HG02610 (cell line): Measurements from ENCODE around the gene KRTAP9-2.
"Not testable (repeated sequence)": the region's sequence is repeated elsewhere in the genome, so short reads cannot be mapped to it uniquely, and the experiment has no call there.

Experiments
- ATAC-seq: cut with Tn5 transposase; IDR thresholded peaks from one replicate; pipeline ENCODE4 v1.9.1; 2021; ENCODE audit warnings: mild to moderate bottlenecking, moderate library complexity; ENCODE audit not compliant: unreplicated experiment

The KRTAP9-2 gene, protein sequence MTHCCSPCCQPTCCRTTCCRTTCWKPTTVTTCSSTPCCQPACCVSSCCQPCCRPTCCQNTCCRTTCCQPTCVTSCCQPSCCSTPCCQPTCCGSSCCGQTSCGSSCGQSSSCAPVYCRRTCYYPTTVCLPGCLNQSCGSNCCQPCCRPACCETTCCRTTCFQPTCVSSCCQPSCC

DNA sequence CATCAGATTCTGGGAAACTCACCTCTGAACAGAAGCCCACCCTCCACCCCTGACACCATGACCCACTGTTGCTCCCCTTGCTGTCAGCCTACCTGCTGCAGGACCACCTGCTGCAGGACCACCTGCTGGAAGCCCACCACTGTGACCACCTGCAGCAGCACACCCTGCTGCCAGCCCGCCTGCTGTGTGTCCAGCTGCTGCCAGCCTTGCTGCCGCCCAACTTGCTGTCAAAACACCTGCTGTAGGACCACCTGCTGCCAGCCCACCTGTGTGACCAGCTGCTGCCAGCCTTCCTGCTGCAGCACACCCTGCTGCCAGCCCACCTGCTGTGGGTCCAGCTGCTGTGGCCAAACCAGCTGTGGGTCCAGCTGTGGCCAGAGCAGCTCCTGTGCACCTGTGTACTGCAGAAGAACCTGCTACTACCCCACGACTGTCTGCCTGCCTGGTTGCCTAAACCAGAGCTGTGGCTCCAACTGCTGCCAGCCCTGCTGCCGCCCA is at the start of gene KRTAP9-2:
TSS of gene KRTAP9-2 (plus strand) at position 51 of the 498 bp plus-strand sequence. CDS start at position 58, 7 bp downstream.
- ATAC-seq = not testable (repeated sequence)

DNA sequence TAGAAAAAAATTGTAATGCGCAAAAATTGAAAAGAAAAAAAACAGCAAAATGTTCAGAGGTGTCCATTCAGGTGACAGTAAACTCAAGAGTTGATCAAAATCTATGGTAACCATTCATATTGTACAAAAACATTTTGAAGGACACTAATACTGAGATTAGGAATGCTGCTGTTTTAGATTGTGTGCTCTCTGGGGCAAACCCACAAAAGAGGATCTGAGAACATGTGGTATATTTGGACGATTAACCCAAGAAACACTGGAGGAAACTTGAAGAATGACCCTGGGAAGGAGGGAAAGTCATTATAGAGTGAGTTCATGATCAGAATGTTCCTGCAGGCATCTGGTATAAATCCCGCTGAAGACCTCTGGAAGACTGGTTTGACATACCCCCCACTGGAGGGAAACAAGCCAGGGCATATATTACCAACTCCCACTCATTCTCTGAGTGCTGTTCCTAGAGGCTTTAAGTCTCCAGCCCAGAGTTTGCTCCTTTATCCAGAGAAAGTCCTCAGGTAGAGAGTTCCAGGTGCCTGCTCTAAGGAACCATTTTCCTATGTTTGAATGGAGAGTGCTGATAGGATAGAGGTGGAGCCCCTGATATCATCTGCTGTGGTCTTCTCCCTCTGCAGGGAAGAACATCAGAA is 49.6 kb upstream of the KRTAP9-2 start:
- no peak for ATAC-seq

DNA sequence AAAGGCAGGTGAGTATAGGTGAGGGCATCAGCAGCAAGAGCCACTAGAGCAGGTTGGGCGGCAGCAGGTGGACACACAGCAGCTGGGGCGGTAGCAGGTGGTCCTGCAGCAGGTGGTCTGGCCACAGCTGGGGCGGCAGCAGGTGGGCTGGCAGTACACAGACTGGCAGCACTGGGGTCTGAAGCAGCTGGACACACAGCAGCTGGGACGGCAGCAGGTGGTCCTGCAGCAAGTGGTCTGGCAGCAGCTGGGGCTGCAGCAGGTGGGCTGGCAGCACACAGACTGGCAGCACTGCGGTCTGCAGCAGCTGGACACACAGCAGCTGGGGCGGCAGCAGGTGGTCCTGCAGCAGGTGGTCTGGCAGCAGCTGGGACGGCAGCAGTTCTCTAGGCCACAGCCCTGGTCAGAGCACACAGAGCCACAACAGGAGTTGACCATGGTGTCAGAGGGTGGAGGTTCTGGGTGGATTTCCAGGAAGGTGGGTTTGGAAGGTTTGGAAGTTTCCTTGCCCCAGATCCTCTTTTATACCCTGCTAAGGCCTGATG is 48.6 kb upstream of the KRTAP9-2 start, which contains the start of gene KRTAP4-2:
TSS of gene KRTAP4-2 (minus strand) at position 495 of the 545 bp plus-strand sequence. CDS start at position 438, 57 bp downstream.
- ATAC-seq = no peak

DNA sequence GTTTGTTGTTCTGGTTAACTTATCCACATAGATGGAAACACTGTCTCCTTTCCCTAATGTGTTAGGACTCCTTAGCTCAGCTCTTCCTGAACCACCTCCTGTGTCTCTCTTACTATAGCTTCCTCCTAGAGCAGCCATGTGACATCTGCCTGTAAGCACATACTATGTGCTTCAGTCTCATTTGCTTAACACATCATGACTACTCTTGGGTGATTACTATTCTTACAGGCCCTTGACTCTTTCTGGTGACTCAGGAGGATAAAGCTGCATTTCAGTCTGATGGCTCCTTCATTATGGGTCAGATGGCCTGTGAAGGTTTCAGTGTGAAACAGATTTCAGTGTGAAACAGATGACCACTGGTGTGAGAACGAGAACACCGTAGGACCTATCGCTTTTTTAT is 48.1 kb upstream of the KRTAP9-2 start:
- ATAC-seq = no peak

DNA sequence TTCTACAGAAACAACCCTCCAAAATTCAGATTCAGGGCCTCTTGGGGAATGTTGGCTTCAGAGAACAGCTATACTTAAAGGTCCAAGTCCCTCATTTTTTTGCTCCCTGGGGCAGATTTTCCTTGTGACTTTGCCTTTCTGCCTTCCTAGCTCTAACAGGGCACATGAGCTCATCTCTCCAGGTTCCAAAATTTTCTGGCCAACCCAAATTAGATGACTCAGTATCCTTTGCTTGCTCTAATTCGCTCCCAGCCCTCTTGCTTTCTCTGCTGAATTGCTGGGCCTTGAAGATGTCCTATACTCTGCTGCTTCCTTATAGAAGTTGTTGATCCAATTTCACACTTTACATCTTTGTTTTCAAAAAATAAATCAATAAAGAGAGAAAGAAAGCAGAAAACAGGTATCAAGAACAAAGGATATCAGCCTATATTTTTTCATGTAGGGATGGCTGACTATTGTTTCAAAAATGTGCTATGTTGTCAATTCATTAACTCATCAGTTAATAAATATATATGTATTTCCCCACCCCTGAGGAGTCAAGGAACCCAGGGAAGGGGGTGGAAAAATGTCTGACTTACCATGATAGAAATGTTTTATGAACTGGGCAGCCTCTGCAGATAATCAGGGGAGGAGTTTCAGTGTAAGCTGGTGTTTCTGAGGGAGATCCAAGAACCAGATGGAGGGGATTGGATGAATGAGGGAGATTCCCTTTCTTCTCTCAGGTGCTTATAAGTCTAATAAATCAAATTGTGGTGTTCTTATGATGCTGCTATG is 47.4 kb upstream of the KRTAP9-2 start:
- ATAC-seq = no peak

DNA sequence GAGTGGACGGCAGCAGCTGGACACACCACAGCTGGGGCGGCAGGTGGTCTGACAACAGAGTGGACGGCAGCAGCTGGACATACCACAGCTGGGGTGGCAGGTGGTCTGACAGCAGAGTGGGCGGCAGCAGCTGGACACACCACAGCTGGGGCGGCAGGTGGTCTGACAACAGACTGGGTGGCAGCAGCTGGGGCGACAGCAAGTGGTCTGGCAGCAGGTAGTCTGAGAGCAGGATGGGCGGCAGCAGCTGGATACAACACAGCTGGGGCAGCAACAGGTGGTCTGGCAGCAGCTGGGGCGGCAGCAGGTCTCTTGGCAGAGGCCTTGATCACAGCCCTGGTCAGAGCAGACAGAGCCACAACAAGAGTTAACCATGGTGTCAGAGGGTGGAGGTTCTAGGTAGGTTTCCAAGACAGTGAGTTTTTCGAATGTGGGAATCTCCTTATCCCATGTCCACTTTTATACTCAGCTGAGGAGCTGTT is 41.9 kb upstream of the KRTAP9-2 start, which contains the start of gene KRTAP4-1:
TSS of gene KRTAP4-1 (minus strand) at position 432 of the 482 bp plus-strand sequence. CDS start at position 375, 57 bp downstream.
- ATAC-seq = no peak

DNA sequence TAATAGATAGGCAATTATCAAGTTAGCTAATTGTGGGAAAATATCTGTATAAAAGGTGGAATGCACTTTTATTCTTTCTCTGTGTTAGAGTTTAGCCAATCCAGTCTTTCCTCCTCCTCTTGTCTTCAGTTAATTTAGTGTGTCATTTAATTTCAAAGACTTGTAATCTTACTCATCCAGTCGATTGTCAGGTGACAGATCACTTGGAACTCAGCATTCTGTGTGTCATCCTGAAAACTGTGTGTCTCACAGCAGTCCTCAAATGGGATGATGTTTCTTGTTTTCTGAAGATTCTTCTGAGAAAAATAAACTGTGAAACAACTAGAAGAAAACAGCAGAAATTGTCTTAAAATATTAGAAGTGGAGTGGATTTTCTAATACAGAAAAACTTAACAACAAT is 41.4 kb upstream of the KRTAP9-2 start:
- no peak for ATAC-seq

DNA sequence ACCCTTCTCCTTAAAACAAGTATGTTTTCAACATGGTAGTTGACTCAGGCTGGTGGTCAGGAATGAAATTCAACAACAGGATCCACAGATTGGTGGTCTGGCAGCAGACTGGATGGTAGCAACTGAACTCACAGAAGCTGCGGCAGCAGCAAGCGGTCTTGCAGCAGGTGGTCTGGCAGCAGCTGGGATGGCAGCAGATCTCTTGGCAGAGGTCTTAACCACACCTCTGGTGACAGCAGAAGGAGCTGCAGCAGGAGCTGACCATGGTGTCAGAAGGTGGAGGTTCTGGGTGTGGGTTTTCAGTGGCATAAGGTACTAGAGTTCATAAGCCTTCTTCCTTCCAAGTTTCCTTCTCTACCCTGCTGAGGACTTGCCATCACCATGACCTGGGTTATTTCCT is 39.6 kb upstream of the KRTAP9-2 start:
- ATAC-seq = no peak

DNA sequence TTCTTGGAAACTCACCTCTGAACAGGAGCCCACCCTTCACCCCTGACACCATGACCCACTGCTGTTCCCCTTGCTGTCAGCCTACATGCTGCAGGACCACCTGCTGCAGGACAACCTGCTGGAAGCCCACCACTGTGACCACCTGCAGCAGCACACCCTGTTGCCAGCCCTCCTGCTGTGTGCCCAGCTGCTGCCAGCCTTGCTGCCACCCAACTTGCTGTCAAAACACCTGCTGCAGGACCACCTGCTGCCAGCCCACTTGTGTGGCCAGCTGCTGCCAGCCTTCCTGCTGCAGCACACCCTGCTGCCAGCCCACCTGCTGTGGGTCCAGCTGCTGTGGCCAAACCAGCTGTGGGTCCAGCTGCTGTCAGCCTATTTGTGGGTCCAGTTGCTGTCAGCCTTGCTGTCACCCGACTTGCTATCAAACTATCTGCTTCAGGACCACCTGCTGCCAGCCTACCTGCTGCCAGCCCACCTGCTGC is 36.6 kb upstream of the KRTAP9-2 start, which contains the start of gene KRTAP9-1:
TSS of gene KRTAP9-1 (plus strand) at position 51 of the 482 bp plus-strand sequence. CDS start at position 51, 0 bp downstream.
- not testable (repeated sequence) for ATAC-seq

DNA sequence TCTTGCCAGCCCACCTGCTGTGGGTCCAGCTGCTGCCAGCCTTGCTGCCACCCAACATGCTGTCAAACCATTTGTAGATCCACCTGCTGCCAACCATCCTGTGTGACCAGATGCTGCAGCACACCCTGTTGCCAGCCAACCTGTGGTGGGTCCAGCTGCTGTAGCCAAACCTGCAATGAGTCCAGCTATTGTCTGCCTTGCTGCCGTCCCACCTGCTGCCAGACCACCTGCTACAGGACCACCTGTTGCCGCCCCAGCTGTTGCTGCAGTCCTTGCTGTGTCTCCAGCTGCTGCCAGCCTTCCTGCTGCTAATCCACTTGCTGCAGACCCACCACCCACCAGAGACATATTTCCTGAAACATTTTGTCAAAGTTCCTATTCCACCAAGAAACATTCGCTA is 36.1 kb upstream of the KRTAP9-2 start:
- ATAC-seq = no peak

DNA sequence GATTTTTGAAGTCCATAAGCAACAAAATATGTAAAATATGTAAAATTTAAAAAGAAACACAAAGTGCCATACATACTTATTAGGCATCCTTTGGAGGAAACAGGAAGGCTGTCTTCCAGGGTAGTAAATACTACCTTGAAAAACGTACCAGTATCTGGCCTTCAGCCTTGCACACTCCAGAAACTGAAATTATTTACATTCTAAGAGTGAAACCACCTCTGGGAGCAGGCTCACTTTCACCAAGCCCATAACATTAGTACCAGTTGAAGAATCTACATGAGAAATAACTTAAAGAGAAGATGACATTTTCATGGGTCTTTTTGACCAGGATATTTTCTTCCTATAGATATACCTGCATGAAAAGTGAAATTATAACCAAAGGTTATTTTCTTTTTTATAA is 30.4 kb upstream of the KRTAP9-2 start:
- no peak for ATAC-seq

DNA sequence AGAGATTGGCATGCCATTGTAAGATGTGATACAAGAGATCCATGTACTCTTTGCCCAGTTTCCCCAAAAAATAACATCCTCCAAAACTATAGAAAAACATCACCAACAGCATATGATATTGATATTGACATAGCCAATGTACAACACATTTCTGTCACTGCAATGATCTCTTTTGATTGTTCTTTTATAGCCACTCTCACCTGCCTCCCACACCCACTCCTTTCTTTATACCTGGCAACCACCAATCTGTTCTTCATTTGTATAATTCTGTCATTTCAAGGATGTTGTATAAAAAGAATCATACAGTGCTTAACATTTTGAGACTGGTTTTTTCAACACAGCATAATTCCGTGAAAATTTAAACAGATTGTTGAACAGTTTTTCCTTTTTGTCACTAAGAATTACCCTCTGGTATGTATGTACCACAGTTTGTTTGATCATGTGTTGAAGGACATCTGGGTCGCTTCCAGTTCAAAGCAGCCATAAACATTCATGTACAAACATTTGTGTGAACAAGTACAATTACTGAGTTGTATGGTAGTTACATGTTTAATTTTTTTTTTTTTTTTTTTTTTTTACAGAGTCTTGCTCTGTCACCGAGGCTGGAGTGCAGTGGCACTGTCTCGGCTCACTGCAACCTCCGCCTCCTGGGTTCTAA is 26.9 kb upstream of the KRTAP9-2 start:
- ATAC-seq = no peak

DNA sequence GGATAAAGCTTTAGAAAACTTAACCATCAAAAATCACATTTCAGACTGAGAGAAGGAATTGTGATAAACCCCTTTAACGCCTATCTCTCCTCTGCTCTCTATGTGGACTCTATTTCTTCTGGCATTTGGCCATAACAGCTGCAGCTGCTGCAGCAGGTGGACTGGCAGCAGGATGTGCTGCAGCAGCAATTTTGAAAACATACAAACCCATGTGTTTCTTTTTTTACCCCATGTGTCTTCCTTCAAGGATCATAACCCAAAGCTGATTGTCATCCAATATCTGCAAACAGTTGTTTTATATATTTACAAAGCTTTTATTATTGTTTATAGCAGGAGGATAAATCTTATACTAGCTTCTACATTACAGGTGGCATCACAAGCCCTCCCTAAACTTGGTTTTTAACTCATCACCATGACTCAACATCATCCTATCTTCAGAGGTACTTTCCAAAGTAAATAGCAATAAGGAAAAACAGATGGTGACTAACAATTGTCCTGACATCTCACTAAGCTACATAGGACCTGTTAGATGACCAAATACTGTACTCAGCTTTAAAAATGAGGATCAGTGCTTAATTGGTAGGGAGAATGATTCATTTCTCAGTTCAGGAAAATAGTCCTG is 14.5 kb upstream of the KRTAP9-2 start:
- ATAC-seq = no peak

DNA sequence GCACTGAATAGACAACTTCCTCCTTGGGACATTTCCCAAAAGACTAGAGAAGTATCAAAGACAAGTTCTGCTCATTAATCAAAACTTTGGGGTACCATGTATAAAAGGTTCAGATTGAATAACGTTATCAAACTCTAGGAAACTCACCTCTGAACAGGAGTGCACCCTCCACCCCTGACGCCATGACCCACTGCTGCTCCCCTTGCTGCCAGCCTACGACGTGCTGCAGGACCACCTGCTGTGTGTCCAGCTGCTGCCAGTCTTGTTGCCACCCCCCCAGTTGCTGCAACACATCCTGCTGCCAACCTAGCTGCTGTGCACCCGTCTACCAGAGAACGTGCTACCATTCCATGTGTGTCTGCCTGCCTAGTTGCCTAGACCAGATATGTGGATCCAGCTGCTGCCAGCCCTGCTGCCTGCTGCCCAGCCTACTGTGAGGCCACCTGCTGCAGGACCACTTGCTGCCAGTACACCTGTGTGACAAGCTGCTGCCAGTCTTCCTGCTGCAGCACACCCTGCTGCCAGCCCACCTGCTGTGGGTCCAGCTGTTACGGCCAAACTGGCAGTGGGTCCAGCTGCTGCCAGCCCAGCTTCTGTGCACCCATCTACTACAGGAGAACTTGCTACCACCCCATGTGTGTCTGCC is 13.8 kb upstream of the KRTAP9-2 start:
- no peak for ATAC-seq

DNA sequence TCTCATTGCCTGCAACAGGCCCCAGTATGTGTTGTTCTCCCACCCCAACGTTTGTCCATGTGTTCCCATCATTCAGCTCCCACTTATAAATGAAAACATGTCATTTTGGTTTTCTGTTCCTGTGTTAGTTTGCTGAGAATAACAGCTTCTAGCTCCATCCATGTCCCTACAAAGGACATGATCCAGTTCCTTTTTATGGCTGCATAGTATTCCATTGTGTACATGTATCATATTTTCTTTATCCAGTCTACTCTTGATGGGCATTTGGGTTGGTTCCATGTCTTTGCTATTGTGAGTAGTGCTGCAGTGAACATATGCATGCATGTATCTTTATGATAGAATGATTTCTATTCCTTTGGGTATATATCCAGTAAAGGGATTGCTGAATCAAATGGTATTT is 10.8 kb upstream of the KRTAP9-2 start:
- no peak for ATAC-seq

DNA sequence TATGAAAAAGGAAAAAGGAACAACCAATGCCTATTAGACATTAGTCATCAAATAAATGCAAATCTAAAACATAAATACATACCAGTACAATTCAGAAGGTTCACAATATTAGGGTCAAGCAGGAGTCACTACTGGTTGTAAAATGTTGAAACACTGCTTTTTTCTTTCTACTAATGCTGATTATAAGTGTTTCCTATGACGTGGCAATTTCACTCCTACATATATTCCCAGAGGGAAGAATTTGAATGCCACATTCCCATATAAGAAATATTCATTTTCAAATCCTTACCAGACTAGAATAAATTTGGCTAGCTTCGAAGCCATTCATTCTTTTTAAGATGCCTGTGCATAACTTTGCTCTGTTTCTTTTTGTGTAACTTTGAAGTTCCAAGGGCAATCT is 2.6 kb upstream of the KRTAP9-2 start:
- ATAC-seq = no peak

DNA sequence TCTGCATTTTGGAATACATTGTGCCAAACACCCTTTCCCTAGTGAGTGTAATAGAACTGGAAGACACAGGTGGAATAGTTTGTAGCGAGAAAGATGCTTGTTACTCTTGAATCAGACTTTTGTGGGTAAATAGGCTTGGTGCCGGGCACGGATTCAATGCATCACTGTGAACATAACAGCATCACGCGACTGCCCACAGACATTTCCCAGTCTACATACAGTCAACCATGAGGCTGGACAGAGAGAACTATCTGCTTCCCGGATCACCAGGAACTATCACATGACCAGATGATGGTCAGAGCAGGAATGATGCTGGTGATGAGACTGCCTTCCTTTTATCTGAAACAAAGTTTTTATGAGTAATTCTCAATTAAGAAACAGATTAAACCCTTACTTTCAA is 397 bp upstream of the KRTAP9-2 start:
- no peak for ATAC-seq

DNA sequence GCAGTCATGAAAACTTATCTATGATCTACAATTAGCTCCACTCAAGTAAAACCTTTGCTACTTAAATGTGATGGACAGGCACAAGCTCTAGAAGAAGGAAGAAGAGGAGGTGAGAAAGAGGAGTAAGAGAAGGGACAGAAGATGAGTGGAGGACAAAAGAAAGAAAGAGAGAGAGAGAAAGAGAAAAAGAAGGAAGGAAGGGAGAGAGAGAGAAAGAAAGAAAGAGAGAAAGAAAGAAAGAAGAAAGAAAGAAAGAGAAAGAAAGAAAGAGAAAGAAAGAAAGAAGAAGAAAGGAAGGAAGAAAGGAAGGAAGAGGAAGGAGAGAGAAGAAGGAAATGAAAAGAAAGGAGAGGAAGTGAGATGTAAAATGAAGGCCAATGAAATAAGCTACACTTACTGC is 3.6 kb downstream of the KRTAP9-2 start:
- no peak for ATAC-seq

DNA sequence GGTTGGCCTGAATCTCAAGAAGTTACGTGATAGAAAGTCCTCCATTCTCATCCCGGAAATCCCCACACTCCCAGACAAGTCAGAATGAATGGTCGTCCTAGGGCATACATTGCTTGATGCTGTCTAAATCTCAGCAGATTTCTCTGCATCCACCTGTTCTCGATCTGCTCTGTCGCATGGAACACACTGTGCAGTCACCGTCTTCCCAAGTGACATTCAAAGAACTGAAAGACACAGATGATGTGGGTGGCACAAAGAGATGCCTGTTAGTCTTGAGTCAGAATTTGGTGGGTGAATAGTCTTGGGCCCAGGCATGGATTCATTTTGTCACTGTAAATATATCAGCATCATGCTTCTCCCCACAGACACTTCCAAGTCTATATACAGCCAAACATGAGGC is 5.3 kb downstream of the KRTAP9-2 start:
- ATAC-seq = no peak
